ENCODE results near the gene STIM2. TPM values are rescaled to one million over a fixed set of nuclear protein-coding genes. Genes with fewer than 3 reads are reported as not detected.

The STIM2 gene
- total and polyA plus RNA-seq, 10 of the 15 experiments (the other 5 are each of a cell fraction or from before 2014, with no cell fraction given): 4.7 to 41.5 (median 16.9) TPM

DNA sequence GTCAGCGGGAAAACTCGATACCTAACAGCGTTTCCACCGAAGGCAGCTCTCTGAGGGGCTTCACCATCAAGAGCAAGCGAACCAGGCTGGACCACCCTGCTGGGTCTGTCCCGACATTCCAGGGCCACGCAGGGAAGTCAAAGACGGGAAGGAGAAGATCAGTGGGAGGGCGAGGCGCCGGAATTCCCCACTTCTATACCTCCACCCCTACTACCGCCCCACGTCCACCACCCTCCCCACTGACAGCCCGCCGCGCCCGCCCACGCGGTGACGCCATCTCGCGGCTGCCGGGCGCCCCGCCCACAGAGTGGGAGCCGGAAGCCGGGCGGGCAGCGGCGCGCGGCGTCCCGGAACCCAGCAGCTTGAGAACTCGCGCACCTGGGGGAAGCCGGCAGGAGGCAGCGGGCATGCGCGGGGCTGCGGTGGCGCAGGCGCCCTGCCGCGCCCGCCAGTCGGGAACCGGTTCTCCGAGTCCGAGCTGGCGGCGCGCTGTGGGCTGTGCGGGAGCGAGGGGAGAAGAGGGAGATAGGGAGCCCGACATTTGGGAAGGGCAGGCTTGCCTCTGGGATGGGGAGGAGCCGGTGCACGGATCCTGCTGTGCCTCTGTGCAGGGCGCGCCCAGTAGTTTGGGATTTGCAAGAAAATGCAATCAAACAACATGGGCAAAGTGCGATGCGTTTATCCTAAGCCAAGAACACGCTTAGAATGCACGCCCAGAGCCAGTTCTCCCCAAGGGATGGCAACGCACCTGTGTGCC lies 3.2 kb upstream of the STIM2 start (continued):
- TF ChIP-seq, protein P1, sequence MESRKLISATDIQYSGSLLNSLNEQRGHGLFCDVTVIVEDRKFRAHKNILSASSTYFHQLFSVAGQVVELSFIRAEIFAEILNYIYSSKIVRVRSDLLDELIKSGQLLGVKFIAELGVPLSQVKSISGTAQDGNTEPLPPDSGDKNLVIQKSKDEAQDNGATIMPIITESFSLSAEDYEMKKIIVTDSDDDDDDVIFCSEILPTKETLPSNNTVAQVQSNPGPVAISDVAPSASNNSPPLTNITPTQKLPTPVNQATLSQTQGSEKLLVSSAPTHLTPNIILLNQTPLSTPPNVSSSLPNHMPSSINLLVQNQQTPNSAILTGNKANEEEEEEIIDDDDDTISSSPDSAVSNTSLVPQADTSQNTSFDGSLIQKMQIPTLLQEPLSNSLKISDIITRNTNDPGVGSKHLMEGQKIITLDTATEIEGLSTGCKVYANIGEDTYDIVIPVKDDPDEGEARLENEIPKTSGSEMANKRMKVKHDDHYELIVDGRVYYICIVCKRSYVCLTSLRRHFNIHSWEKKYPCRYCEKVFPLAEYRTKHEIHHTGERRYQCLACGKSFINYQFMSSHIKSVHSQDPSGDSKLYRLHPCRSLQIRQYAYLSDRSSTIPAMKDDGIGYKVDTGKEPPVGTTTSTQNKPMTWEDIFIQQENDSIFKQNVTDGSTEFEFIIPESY (IDR thresholded peaks at IDR 0.05): no peak
- TF ChIP-seq YBX1 (IDR thresholded peaks at IDR 0.05): no peak
- TF ChIP-seq ASH2L (IDR thresholded peaks at IDR 0.05; ENCODE audit: borderline replicate concordance, low read depth): no peak
- TF ChIP-seq SMAD5 (IDR thresholded peaks at IDR 0.05; ENCODE audit: low read depth): peak; percentile 58; the same call in 1 of the 2 replicates
- no peak for TF ChIP-seq ESRRA (IDR thresholded peaks at IDR 0.05; ENCODE audit: low read length)
- 0 out of 2 replicates have a peak, but pooled peaks have one; percentile 50 for TF ChIP-seq STAT1 (conservative IDR thresholded peaks at IDR 0.05)
- TF ChIP-seq, protein P2, sequence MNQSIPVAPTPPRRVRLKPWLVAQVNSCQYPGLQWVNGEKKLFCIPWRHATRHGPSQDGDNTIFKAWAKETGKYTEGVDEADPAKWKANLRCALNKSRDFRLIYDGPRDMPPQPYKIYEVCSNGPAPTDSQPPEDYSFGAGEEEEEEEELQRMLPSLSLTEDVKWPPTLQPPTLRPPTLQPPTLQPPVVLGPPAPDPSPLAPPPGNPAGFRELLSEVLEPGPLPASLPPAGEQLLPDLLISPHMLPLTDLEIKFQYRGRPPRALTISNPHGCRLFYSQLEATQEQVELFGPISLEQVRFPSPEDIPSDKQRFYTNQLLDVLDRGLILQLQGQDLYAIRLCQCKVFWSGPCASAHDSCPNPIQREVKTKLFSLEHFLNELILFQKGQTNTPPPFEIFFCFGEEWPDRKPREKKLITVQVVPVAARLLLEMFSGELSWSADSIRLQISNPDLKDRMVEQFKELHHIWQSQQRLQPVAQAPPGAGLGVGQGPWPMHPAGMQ (IDR thresholded peaks at IDR 0.05; ENCODE audit: borderline replicate concordance): no peak
- peak; percentile 78 for TF ChIP-seq RB1 (IDR thresholded peaks at IDR 0.05; ENCODE audit: borderline replicate concordance)
- no peak for TF ChIP-seq PAX8 (IDR thresholded peaks at IDR 0.05)
- peak; percentile 51 to 99 for TF ChIP-seq EGR1 (IDR thresholded peaks at IDR 0.05; ENCODE audit: borderline replicate concordance in 1 of 2, low read depth in 2 of 2, low read length in 2 of 2)
- TF ChIP-seq HDAC6 (IDR thresholded peaks at IDR 0.05; ENCODE audit: unreplicated experiment): no peak
- no peak for TF ChIP-seq REST (IDR thresholded peaks at IDR 0.05; ENCODE audit: low read depth, low read length)
- peak; percentile 78; the same call in 1 of the 2 replicates for TF ChIP-seq TCF3 (IDR thresholded peaks at IDR 0.05; ENCODE audit: borderline replicate concordance, insufficient read depth, low read depth, low read length)
- peak; percentile 90 to 91 for TF ChIP-seq IKZF2 (IDR thresholded peaks at IDR 0.05)
- no peak for TF ChIP-seq E2F8 (IDR thresholded peaks at IDR 0.05; ENCODE audit: low read depth, partially characterized antibody)
- peak; percentile 57; the same call in 1 of the 2 replicates for TF ChIP-seq ATF2 (IDR thresholded peaks at IDR 0.05; ENCODE audit: low read length)
- TF ChIP-seq STAT3 (IDR thresholded peaks at IDR 0.05; ENCODE audit: low read depth, low read length): no peak
- TF ChIP-seq ZSCAN29 (IDR thresholded peaks at IDR 0.05): no peak

Data from GM12878 (cell line).